Measurements from ENCODE around the gene INHBA. TPM values are rescaled to one million over a fixed set of nuclear protein-coding genes. Genes with fewer than 3 reads are reported as not detected.

The INHBA gene
- polyA plus RNA-seq, 1 donor: 2.8 TPM

- H3K36me3 ChIP-seq (ENCODE audit: control insufficient read depth, insufficient read depth, low read length): no peaks in the 10 kb centered on the region
- no peak overlapping the region for H3K27ac ChIP-seq (ENCODE audit: low read length)
- DNase-seq: no peak
- no peaks in the 10 kb centered on the region for H3K4me1 ChIP-seq (ENCODE audit: control insufficient read depth, insufficient read depth, low read length)
- no peaks in the 10 kb centered on the region for H3K9me3 ChIP-seq (ENCODE audit: control insufficient read depth, low read depth, low read length)
- no peak overlapping the region for H3K4me3 ChIP-seq (ENCODE audit: low read length)
- no peaks in the 10 kb centered on the region for H3K27me3 ChIP-seq (ENCODE audit: control insufficient read depth, insufficient read depth, low read length)
- no CpG with 5 or more reads among the region's 1 CpG for WGBS (ENCODE audit: insufficient coverage, low lambda C conversion rate)
Measured at GRCh38 chr7:41648501-41648900, 54.4 kb downstream of the INHBA start.

- DNase-seq: no peak
- no peaks in the 10 kb centered on the region for H3K36me3 ChIP-seq (ENCODE audit: control insufficient read depth, insufficient read depth, low read length)
- H3K4me1 ChIP-seq (ENCODE audit: control insufficient read depth, insufficient read depth, low read length): no peaks in the 10 kb centered on the region
- H3K27ac ChIP-seq (ENCODE audit: low read length): no peak overlapping the region
- no peaks in the 10 kb centered on the region for H3K27me3 ChIP-seq (ENCODE audit: control insufficient read depth, insufficient read depth, low read length)
- H3K9me3 ChIP-seq (ENCODE audit: control insufficient read depth, low read depth, low read length): no peaks in the 10 kb centered on the region
- WGBS (ENCODE audit: insufficient coverage, low lambda C conversion rate): no CpG with 5 or more reads among the region's 1 CpG
- no peak overlapping the region for H3K4me3 ChIP-seq (ENCODE audit: low read length)
Measured at GRCh38 chr7:41643616-41644015, 59.3 kb downstream of the INHBA start.

- Histone ChIP-seq H3K4me3 (ENCODE audit: low read length) (no peak overlapping the region), H3K9me3 (ENCODE audit: control insufficient read depth, low read depth, low read length) (no peaks in the 10 kb centered on the region), H3K27me3 (ENCODE audit: control insufficient read depth, insufficient read depth, low read length) (no peaks in the 10 kb centered on the region), H3K4me1 (ENCODE audit: control insufficient read depth, insufficient read depth, low read length) (no peaks in the 10 kb centered on the region), H3K36me3 (ENCODE audit: control insufficient read depth, insufficient read depth, low read length) (no peaks in the 10 kb centered on the region), H3K27ac (ENCODE audit: low read length) (no peak overlapping the region)
- 20% methylated on average over 1 of the region's 2 CpGs for WGBS (ENCODE audit: insufficient coverage, low lambda C conversion rate)
- DNase-seq: no peak
Measured at GRCh38 chr7:41641665-41642014, 61.2 kb downstream of the INHBA start.

- WGBS (ENCODE audit: insufficient coverage, low lambda C conversion rate): 83% methylated on average over 2 of the region's 6 CpGs
- H3K27ac ChIP-seq (ENCODE audit: low read length): no peak overlapping the region
- no peak for DNase-seq
Measured at GRCh38 chr7:41641011-41641664, 61.8 kb downstream of the INHBA start.

GRCh38 chr7:41640487-41640886, 62.4 kb downstream of the INHBA start:
- no peak for DNase-seq
- WGBS (ENCODE audit: insufficient coverage, low lambda C conversion rate): no CpG with 5 or more reads among the region's 8 CpGs

More at GRCh38 chr7:41641011-41641664, 61.8 kb downstream of the INHBA start:
- H3K4me1 ChIP-seq (ENCODE audit: control insufficient read depth, insufficient read depth, low read length): no peaks in the 10 kb centered on the region
- no peaks in the 10 kb centered on the region for H3K36me3 ChIP-seq (ENCODE audit: control insufficient read depth, insufficient read depth, low read length)
- no peak overlapping the region for H3K4me3 ChIP-seq (ENCODE audit: low read length)
- no peaks in the 10 kb centered on the region for H3K27me3 ChIP-seq (ENCODE audit: control insufficient read depth, insufficient read depth, low read length)
- H3K9me3 ChIP-seq (ENCODE audit: control insufficient read depth, low read depth, low read length): no peaks in the 10 kb centered on the region

GRCh38 chr7:41637049-41637448, 65.8 kb downstream of the INHBA start:
- H3K4me1 ChIP-seq (ENCODE audit: control insufficient read depth, insufficient read depth, low read length): no peaks in the 10 kb centered on the region
- no peak overlapping the region for H3K4me3 ChIP-seq (ENCODE audit: low read length)
- no peaks in the 10 kb centered on the region for H3K27me3 ChIP-seq (ENCODE audit: control insufficient read depth, insufficient read depth, low read length)
- H3K9me3 ChIP-seq (ENCODE audit: control insufficient read depth, low read depth, low read length): no peaks in the 10 kb centered on the region
- DNase-seq: no peak
- H3K36me3 ChIP-seq (ENCODE audit: control insufficient read depth, insufficient read depth, low read length): no peaks in the 10 kb centered on the region
- H3K27ac ChIP-seq (ENCODE audit: low read length): no peak overlapping the region

More at GRCh38 chr7:41640487-41640886, 62.4 kb downstream of the INHBA start:
- Histone ChIP-seq H3K4me1 (ENCODE audit: control insufficient read depth, insufficient read depth, low read length) (no peaks in the 10 kb centered on the region), H3K36me3 (ENCODE audit: control insufficient read depth, insufficient read depth, low read length) (no peaks in the 10 kb centered on the region), H3K27ac (ENCODE audit: low read length) (no peak overlapping the region), H3K4me3 (ENCODE audit: low read length) (no peak overlapping the region), H3K27me3 (ENCODE audit: control insufficient read depth, insufficient read depth, low read length) (no peaks in the 10 kb centered on the region), H3K9me3 (ENCODE audit: control insufficient read depth, low read depth, low read length) (no peaks in the 10 kb centered on the region)

All from large intestine (tissue), 3 donors.